HFF-Myc (cell line): ENCODE results near the gene PLEKHG4B.
A peak's percentile ranks its signal among the peaks of the same experiment; 100 is the strongest.

Experiments used
- DNase-seq: peaks from one replicate; pipeline ENCODE4 v3.0.0-alpha.2; 2011; ENCODE audit warnings: low read depth; ENCODE audit errors: extremely low read depth
- H3K4me3 ChIP-seq: replicated peaks from 2 replicates; pipeline ENCODE4 v1.5.1; 2011; ENCODE audit warnings: low read depth, mild to moderate bottlenecking, control low read depth, low read length
- CTCF ChIP-seq: IDR thresholded peaks from 2 replicates; pipeline ENCODE4 v1.5.1; 2012; ENCODE audit warnings: mild to moderate bottlenecking, low read depth, low read length, control low read depth; ENCODE audit errors: missing control alignments

The PLEKHG4B gene

DNA sequence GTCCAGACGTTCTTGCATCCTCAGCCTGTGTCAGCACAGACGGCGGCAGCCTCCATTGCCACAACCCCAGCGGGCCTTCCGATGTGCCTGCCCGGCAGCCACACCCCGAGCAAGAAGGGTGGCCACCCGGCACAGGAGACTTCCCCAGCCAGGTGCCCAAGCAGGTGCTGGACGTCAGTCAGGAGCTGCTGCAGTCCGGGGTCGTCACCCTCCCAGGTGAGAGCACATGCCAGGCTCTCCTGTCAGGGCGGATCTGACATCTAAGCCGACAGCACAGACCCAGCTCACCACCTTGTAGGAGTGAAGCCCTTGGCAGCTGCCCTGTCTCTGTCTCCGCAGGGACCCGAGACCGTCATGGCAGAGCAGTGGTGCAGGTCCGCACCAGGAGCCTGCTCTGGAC, 51.1 kb downstream of the PLEKHG4B start:
- no peak for TF ChIP-seq CTCF
- H3K4me3 ChIP-seq, result no peak overlapping the region
- no peak for DNase-seq

DNA sequence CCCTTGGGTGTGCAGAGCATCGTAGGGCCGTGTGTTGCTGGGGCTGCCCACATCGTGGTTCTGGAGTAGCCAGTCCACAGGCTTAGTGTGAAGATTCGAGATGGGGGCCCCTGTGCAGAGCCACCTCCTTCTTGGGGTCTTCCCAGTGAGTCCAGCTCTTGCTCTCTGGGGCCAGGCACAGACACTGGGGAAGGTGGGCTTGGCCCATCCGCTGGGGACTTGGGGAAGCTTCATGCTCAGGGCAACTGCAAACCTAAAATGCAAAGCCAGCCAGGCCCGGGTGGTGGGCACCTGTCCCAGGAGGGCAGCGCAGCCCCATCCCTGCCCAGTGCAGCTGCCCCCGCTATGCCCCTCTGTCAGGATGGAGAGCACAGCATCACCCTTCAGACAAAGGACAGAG, 53.0 kb downstream of the PLEKHG4B start:
- no peak for DNase-seq
- TF ChIP-seq CTCF, result no peak
- no peak overlapping the region for H3K4me3 ChIP-seq

DNA sequence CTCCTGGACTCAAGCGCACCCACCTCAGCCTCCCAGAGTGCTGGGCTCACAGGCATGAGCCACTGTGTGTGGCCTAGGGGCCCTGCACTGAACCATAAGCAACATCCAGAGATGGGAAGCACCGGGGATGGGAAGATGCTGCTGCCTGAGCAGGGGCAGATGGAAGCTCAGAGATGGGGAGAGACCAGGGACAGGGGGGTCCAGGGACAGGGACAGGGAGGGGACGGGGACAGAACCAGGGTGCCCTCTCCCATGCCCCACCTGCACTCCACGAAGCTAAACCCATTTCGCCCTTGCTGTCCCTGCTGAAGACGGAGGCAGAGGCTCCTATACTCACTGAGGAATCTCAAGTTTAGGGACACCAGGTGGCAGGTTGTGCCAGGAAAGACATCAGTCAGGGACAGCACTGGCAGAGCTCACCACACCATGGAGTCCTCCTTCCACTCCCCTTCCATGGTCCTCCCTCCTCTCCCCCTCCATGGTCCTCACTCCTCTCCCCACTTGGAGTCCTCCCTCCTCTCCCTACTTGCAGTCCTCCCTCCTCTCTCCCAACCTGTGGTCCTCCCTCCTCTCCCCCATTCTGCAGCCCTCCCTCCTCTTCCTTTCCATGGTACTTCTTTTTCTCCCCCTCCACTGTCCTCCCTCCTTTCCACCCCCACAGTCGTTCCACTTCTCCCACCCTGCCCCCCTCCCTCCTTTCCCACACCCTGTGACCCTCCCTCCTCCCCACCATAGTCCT, 53.8 kb downstream of the PLEKHG4B start:
- no peak for DNase-seq
- TF ChIP-seq CTCF, result no peak
- H3K4me3 ChIP-seq, result no peak overlapping the region

GRCh38 chr5:147751-148150, 55.8 kb downstream of the PLEKHG4B start:
- TF ChIP-seq CTCF, result no peak
- no peak overlapping the region for H3K4me3 ChIP-seq
- DNase-seq, result no peak

- no peak overlapping the region for H3K4me3 ChIP-seq
- no peak for TF ChIP-seq CTCF
- DNase-seq, result peak; percentile 50
Measured at GRCh38 chr5:149745-150485, 57.9 kb downstream of the PLEKHG4B start.

GRCh38 chr5:150746-151145, 58.8 kb downstream of the PLEKHG4B start:
- no peak overlapping the region for H3K4me3 ChIP-seq
- DNase-seq, result no peak
- no peak for TF ChIP-seq CTCF
